ENCODE data around the gene PTPN14. TPM values are rescaled to one million over a fixed set of nuclear protein-coding genes. Genes with fewer than 3 reads are reported as not detected.

The PTPN14 gene
- total RNA-seq, 1 experiment from 2014 or later, result 88.4 TPM

DNA sequence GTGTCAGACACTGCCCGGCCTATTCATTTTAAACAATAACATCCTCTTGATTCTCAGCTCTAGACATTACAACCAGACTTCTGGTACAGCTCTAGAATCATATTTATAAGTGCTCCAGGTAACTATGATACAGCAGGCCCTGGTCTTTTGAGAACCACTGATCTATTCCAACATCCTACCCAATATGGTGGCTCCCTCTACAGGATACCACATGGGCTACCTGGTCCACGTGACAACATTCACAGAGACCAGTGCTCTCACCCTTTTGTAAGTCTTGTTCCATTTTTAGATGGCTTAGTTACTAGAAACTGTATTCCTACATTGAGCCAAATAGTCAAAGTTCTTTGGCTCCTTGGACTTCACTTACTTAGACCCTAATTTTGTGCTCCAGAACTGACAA is 102.9 kb downstream of the PTPN14 start:
- no peaks in the 10 kb centered on the region for H3K27me3 Mint-ChIP-seq (ENCODE audit: low read depth)
- no peak for TF ChIP-seq NR3C1 (CRISPR knock-in tag; conservative IDR thresholded peaks at IDR 0.05; ENCODE audit: low read depth)
- TF ChIP-seq, protein P1, sequence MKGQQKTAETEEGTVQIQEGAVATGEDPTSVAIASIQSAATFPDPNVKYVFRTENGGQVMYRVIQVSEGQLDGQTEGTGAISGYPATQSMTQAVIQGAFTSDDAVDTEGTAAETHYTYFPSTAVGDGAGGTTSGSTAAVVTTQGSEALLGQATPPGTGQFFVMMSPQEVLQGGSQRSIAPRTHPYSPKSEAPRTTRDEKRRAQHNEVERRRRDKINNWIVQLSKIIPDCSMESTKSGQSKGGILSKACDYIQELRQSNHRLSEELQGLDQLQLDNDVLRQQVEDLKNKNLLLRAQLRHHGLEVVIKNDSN (CRISPR knock-in tag; IDR thresholded peaks at IDR 0.05), result peak; percentile 55; the same call in 1 of the 2 replicates
- TF ChIP-seq CREM (CRISPR knock-in tag; IDR thresholded peaks at IDR 0.05), result no peak
- TF ChIP-seq, protein P2, sequence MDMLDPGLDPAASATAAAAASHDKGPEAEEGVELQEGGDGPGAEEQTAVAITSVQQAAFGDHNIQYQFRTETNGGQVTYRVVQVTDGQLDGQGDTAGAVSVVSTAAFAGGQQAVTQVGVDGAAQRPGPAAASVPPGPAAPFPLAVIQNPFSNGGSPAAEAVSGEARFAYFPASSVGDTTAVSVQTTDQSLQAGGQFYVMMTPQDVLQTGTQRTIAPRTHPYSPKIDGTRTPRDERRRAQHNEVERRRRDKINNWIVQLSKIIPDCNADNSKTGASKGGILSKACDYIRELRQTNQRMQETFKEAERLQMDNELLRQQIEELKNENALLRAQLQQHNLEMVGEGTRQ (CRISPR knock-in tag; IDR thresholded peaks at IDR 0.05), result peak; percentile 66
- no peak for TF ChIP-seq ZBTB21 (CRISPR knock-in tag; IDR thresholded peaks at IDR 0.05; ENCODE audit: borderline replicate concordance)
- DNase-seq (ENCODE audit: low spot score) (no peak), ATAC-seq (peak; percentile 2; the same call in 1 of the 2 replicates)
- CTCF ChIA-PET, result interaction anchor here (0.7 to 1.6 kb wide), 4 partner anchors 24 to 132 kb away, joined by 3 to 6 read pairs (median 5); no protein-coding TSS in a partner anchor
- H3K36me3 Mint-ChIP-seq, result peaks cover 11% of the 10 kb centered on the region
- H3K9me3 Mint-ChIP-seq, result peaks cover 3% of the 10 kb centered on the region
- peak overlapping the region; percentile 99 for H3K27ac Mint-ChIP-seq
- POLR2A ChIA-PET, result no interaction called here
- no peak overlapping the region; the same call in 1 of the 2 replicates for H3K4me3 Mint-ChIP-seq
- H3K4me1 Mint-ChIP-seq, result peaks cover 75% of the 10 kb centered on the region

DNA sequence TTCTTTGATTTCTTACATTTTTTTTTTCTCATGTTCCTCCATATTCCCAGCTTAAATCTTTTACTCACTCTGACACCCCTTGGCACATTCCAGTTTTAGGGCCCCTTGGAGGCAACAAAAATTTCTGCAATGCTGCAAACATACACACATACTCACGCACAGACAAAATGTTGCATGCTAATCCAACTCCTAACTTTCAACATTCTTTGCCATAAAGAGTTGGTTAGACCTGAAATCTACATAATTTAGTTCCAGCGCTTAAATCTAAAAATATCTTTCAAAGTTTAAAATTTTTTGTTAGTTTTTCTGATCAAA is 103.9 kb downstream of the PTPN14 start:
- DNase-seq (ENCODE audit: low spot score) (no peak), ATAC-seq (no peak)
- Mint-ChIP-seq H3K36me3 (peaks cover 11% of the 10 kb centered on the region), H3K4me1 (peaks cover 75% of the 10 kb centered on the region), H3K4me3 (peak overlapping the region; percentile 21), H3K27me3 (ENCODE audit: low read depth) (no peaks in the 10 kb centered on the region), H3K9me3 (peaks cover 3% of the 10 kb centered on the region), H3K27ac (peak overlapping the region; percentile 99)
- CTCF ChIA-PET, result interaction anchor here (1.4 to 1.6 kb wide), 2 partner anchors 26 to 59 kb away, joined by 6 read pairs; no protein-coding TSS in a partner anchor
- POLR2A ChIA-PET, result interaction anchor here (0.7 to 1.4 kb wide), 2 partner anchors 25 to 104 kb away, joined by 3 to 8 read pairs; partner anchors contain the start of gene PTPN14
- TF ChIP-seq SMAD3 (CRISPR knock-in tag; IDR thresholded peaks at IDR 0.05; ENCODE audit: borderline replicate concordance) (no peak), MYBL2 (CRISPR knock-in tag; IDR thresholded peaks at IDR 0.05) (no peak), FOXJ3 (CRISPR knock-in tag; IDR thresholded peaks at IDR 0.05; ENCODE audit: borderline replicate concordance) (no peak), SOX15 (CRISPR knock-in tag; IDR thresholded peaks at IDR 0.05) (no peak), NR1H2 (CRISPR knock-in tag; IDR thresholded peaks at IDR 0.05) (no peak), FOXP1 (CRISPR knock-in tag; IDR thresholded peaks at IDR 0.05; ENCODE audit: borderline replicate concordance) (no peak), KAT7 (CRISPR knock-in tag; IDR thresholded peaks at IDR 0.05; ENCODE audit: borderline replicate concordance) (no peak)
- TF ChIP-seq, protein P3, sequence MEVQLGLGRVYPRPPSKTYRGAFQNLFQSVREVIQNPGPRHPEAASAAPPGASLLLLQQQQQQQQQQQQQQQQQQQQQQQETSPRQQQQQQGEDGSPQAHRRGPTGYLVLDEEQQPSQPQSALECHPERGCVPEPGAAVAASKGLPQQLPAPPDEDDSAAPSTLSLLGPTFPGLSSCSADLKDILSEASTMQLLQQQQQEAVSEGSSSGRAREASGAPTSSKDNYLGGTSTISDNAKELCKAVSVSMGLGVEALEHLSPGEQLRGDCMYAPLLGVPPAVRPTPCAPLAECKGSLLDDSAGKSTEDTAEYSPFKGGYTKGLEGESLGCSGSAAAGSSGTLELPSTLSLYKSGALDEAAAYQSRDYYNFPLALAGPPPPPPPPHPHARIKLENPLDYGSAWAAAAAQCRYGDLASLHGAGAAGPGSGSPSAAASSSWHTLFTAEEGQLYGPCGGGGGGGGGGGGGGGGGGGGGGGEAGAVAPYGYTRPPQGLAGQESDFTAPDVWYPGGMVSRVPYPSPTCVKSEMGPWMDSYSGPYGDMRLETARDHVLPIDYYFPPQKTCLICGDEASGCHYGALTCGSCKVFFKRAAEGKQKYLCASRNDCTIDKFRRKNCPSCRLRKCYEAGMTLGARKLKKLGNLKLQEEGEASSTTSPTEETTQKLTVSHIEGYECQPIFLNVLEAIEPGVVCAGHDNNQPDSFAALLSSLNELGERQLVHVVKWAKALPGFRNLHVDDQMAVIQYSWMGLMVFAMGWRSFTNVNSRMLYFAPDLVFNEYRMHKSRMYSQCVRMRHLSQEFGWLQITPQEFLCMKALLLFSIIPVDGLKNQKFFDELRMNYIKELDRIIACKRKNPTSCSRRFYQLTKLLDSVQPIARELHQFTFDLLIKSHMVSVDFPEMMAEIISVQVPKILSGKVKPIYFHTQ (CRISPR knock-in tag; IDR thresholded peaks at IDR 0.05), result no peak
- TF ChIP-seq, protein P4, sequence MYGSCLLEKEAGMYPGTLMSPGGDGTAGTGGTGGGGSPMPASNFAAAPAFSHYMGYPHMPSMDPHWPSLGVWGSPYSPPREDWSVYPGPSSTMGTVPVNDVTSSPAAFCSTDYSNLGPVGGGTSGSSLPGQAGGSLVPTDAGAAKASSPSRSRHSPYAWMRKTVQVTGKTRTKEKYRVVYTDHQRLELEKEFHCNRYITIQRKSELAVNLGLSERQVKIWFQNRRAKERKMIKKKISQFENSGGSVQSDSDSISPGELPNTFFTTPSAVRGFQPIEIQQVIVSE (CRISPR knock-in tag; IDR thresholded peaks at IDR 0.05; ENCODE audit: borderline replicate concordance), result no peak
- TF ChIP-seq, protein P5, sequence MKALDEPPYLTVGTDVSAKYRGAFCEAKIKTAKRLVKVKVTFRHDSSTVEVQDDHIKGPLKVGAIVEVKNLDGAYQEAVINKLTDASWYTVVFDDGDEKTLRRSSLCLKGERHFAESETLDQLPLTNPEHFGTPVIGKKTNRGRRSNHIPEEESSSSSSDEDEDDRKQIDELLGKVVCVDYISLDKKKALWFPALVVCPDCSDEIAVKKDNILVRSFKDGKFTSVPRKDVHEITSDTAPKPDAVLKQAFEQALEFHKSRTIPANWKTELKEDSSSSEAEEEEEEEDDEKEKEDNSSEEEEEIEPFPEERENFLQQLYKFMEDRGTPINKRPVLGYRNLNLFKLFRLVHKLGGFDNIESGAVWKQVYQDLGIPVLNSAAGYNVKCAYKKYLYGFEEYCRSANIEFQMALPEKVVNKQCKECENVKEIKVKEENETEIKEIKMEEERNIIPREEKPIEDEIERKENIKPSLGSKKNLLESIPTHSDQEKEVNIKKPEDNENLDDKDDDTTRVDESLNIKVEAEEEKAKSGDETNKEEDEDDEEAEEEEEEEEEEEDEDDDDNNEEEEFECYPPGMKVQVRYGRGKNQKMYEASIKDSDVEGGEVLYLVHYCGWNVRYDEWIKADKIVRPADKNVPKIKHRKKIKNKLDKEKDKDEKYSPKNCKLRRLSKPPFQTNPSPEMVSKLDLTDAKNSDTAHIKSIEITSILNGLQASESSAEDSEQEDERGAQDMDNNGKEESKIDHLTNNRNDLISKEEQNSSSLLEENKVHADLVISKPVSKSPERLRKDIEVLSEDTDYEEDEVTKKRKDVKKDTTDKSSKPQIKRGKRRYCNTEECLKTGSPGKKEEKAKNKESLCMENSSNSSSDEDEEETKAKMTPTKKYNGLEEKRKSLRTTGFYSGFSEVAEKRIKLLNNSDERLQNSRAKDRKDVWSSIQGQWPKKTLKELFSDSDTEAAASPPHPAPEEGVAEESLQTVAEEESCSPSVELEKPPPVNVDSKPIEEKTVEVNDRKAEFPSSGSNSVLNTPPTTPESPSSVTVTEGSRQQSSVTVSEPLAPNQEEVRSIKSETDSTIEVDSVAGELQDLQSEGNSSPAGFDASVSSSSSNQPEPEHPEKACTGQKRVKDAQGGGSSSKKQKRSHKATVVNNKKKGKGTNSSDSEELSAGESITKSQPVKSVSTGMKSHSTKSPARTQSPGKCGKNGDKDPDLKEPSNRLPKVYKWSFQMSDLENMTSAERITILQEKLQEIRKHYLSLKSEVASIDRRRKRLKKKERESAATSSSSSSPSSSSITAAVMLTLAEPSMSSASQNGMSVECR (CRISPR knock-in tag; IDR thresholded peaks at IDR 0.05; ENCODE audit: borderline replicate concordance), result no peak
- TF ChIP-seq, protein P6, sequence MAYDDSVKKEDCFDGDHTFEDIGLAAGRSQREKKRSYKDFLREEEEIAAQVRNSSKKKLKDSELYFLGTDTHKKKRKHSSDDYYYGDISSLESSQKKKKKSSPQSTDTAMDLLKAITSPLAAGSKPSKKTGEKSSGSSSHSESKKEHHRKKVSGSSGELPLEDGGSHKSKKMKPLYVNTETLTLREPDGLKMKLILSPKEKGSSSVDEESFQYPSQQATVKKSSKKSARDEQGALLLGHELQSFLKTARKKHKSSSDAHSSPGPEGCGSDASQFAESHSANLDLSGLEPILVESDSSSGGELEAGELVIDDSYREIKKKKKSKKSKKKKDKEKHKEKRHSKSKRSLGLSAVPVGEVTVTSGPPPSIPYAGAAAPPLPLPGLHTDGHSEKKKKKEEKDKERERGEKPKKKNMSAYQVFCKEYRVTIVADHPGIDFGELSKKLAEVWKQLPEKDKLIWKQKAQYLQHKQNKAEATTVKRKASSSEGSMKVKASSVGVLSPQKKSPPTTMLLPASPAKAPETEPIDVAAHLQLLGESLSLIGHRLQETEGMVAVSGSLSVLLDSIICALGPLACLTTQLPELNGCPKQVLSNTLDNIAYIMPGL (CRISPR knock-in tag; IDR thresholded peaks at IDR 0.05), result no peak
- TF ChIP-seq, protein P7, sequence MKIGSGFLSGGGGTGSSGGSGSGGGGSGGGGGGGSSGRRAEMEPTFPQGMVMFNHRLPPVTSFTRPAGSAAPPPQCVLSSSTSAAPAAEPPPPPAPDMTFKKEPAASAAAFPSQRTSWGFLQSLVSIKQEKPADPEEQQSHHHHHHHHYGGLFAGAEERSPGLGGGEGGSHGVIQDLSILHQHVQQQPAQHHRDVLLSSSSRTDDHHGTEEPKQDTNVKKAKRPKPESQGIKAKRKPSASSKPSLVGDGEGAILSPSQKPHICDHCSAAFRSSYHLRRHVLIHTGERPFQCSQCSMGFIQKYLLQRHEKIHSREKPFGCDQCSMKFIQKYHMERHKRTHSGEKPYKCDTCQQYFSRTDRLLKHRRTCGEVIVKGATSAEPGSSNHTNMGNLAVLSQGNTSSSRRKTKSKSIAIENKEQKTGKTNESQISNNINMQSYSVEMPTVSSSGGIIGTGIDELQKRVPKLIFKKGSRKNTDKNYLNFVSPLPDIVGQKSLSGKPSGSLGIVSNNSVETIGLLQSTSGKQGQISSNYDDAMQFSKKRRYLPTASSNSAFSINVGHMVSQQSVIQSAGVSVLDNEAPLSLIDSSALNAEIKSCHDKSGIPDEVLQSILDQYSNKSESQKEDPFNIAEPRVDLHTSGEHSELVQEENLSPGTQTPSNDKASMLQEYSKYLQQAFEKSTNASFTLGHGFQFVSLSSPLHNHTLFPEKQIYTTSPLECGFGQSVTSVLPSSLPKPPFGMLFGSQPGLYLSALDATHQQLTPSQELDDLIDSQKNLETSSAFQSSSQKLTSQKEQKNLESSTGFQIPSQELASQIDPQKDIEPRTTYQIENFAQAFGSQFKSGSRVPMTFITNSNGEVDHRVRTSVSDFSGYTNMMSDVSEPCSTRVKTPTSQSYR (CRISPR knock-in tag; IDR thresholded peaks at IDR 0.05), result no peak
